Cardiac muscle cell (in vitro differentiated cells and primary cell): ENCODE measurements around the gene KRTAP9-8. TPM values are rescaled to one million over a fixed set of nuclear protein-coding genes. Genes with fewer than 3 reads are reported as not detected.
"Not testable (repeated sequence)": the region's sequence is repeated elsewhere in the genome, so short reads cannot be mapped to it uniquely, and the experiment has no call there.

Experiments used
- DNase-seq, 2 donors: peaks; one replicate each; pipeline versions ENCODE4 v3.0.0 to v3.0.0-alpha.2; 2010 to 2017; ENCODE audit warnings: low read depth in 1 of 2, low spot score in 1 of 2
- H3K27ac ChIP-seq: fragments of 200-600 bp; sonication (generic); 2 replicates; pipeline ENCODE4 v1.5.1; 2016
- H3K27me3 ChIP-seq: fragments of 200-600 bp; sonication (generic); 2 replicates; pipeline ENCODE4 v1.6.0; 2016; ENCODE audit warnings: control low read depth
- H3K36me3 ChIP-seq: fragments of 200-600 bp; sonication (generic); 2 replicates; pipeline ENCODE4 v1.5.1; 2016; ENCODE audit warnings: control low read depth
- H3K4me1 ChIP-seq: fragments of 200-600 bp; sonication (generic); 2 replicates; pipeline ENCODE4 v1.8.1; 2017; ENCODE audit warnings: low read depth, mild to moderate bottlenecking, mixed run types
- H3K4me3 ChIP-seq: fragments of 200-600 bp; sonication (generic); 2 replicates; pipeline ENCODE4 v1.5.1; 2016; ENCODE audit warnings: mild to moderate bottlenecking
- H3K9me3 ChIP-seq: fragments of 200-600 bp; sonication (generic); 2 replicates; pipeline ENCODE4 v1.5.1; 2017; ENCODE audit warnings: low read depth, mild to moderate bottlenecking, control low read depth
- CTCF ChIP-seq: IDR thresholded peaks from 2 replicates; pipeline ENCODE4 v1.5.1; 2012; ENCODE audit warnings: low read depth, mild to moderate bottlenecking, low read length
- polyA plus RNA-seq: library from polyadenylated mRNA; unstranded; fragments of >200 nt; fragmentation: Nextera tagmentation; extraction: Ambion mirVana; gene quantifications from 2 replicates; pipeline ENCODE4 v1.2.1, GENCODE V29; 2016
- total RNA-seq: library from RNA; depleted of rRNA; stranded (reverse); fragments of >200 nt; gene quantifications from 2 replicates; pipeline ENCODE4 v1.2.3, GENCODE V29; 2016

The KRTAP9-8 gene
- total and polyA plus RNA-seq, 2 experiments from 2014 or later: not detected

GRCh38 chr17:41212524-41213169 is 25.2 kb upstream of the KRTAP9-8 start:
- DNase-seq: no peak

GRCh38 chr17:41215681-41216080 is 22.1 kb upstream of the KRTAP9-8 start:
- peaks cover 8% of the 10 kb centered on the region for H3K27me3 ChIP-seq
- H3K27ac ChIP-seq: no peak overlapping the region
- TF ChIP-seq CTCF: no peak
- no peak overlapping the region for H3K4me3 ChIP-seq
- no peaks in the 10 kb centered on the region for H3K4me1 ChIP-seq
- H3K36me3 ChIP-seq: no peaks in the 10 kb centered on the region
- no peak for DNase-seq
- no peaks in the 10 kb centered on the region for H3K9me3 ChIP-seq

More at GRCh38 chr17:41212524-41213169, 25.2 kb upstream of the KRTAP9-8 start:
- H3K4me3 ChIP-seq: no peak overlapping the region
- no peaks in the 10 kb centered on the region for H3K36me3 ChIP-seq
- no peaks in the 10 kb centered on the region for H3K9me3 ChIP-seq
- H3K27ac ChIP-seq: no peak overlapping the region
- no peaks in the 10 kb centered on the region for H3K4me1 ChIP-seq
- H3K27me3 ChIP-seq: peaks cover 8% of the 10 kb centered on the region
- TF ChIP-seq CTCF: no peak

GRCh38 chr17:41223821-41224220 is 14.0 kb upstream of the KRTAP9-8 start:
- peaks cover 7% of the 10 kb centered on the region for H3K27me3 ChIP-seq
- H3K27ac ChIP-seq: no peak overlapping the region
- no peak overlapping the region for H3K4me3 ChIP-seq
- DNase-seq: peak in 1 of 2 donors; percentile 8
- no peaks in the 10 kb centered on the region for H3K36me3 ChIP-seq
- H3K4me1 ChIP-seq: no peaks in the 10 kb centered on the region
- H3K9me3 ChIP-seq: no peaks in the 10 kb centered on the region
- no peak for TF ChIP-seq CTCF

- Histone ChIP-seq H3K27me3 (peaks cover 15% of the 10 kb centered on the region), H3K27ac (no peak overlapping the region), H3K4me3 (no peak overlapping the region), H3K9me3 (no peaks in the 10 kb centered on the region), H3K4me1 (no peaks in the 10 kb centered on the region), H3K36me3 (no peaks in the 10 kb centered on the region)
- no peak for DNase-seq
- TF ChIP-seq CTCF: no peak
Measured at GRCh38 chr17:41226051-41226450, 11.7 kb upstream of the KRTAP9-8 start.

GRCh38 chr17:41226598-41227095 is 11.2 kb upstream of the KRTAP9-8 start, which contains the start of gene KRTAP9-2:
KRTAP9-2 (plus strand) TSS chr17:41226648; CDS start chr17:41226655, 7 bp downstream.
- not testable (repeated sequence) for H3K4me3 ChIP-seq, H3K4me1 ChIP-seq, H3K9me3 ChIP-seq, H3K27ac ChIP-seq, DNase-seq, H3K36me3 ChIP-seq
- peaks cover 19% of the 10 kb centered on the region for H3K27me3 ChIP-seq

GRCh38 chr17:41230094-41230493 is 7.7 kb upstream of the KRTAP9-8 start:
- no peak for DNase-seq
- no peak for TF ChIP-seq CTCF
- no peaks in the 10 kb centered on the region for H3K9me3 ChIP-seq
- no peak overlapping the region for H3K4me3 ChIP-seq
- H3K27me3 ChIP-seq: peaks cover 38% of the 10 kb centered on the region
- no peak overlapping the region for H3K27ac ChIP-seq
- no peaks in the 10 kb centered on the region for H3K4me1 ChIP-seq
- H3K36me3 ChIP-seq: no peaks in the 10 kb centered on the region
